DMS153 treated with DMSO at 0.1 percent for 48 hours (cell line): ENCODE data around the gene NCMAP.

Experiments
- DNase-seq: peaks from one replicate; lab custom pipeline; 2025; ENCODE audit not compliant: unreplicated experiment; lab: John Stamatoyannopoulos, UW

Gene NCMAP

DNA sequence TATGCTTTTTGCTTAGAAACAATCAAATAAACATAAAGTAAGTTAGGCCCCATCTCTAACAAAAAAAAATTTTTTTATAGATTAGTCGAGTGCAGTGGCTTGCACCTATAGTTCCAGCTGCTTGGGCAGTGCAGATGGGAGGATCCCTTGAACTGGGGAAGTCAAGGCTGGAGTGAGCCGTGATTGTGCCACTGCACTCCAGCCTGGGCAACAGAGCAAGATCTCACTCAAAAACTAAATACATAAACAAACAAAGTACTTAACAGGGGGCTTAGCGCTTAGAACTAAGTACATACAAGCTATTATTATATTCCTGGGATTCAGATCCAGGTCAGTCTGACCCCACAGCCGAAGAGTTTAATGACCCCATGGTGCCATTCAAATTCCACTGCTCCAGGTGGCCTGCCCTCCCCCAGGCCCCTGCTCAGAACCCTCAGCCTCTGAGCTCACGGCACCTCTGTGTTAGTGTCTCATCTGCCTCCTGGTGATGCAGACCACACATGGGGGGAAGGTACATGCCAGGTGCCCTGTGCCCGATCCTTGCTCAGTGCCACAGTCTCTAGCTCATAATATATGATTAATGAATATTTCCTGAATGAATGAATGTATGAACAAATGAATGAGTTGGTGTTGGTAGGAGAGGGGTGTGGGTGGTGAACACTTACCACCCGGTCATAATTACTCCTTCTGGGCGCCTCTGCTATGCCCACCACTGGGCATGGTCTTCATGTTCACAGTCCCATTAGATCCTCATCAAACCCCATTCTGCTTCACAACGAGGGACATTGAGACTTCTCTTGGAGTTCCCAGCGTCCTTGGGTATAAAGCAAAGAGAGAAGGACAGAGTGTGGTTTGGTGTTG is 14.6 kb downstream of the NCMAP start:
- no peak for DNase-seq

DNA sequence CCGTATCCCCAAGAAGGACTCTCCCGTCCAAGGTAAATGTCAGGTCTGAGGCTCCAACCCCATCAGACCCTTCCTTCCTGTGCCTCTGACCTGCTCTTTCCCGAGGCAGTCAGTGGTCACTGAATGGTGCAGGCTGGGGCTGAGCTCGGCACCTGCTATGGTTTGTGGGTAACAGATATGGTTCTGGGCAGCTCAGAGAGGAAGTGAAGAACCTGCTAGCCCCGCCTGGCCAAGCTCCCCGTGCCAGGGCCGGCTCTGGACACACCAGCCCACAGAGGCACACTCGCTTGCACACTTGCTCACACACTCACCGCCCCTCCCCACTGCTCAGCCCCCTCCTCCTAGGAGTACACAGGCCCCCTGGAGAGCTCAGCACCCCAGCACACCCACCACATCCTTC is 16.4 kb downstream of the NCMAP start:
- no peak for DNase-seq

DNA sequence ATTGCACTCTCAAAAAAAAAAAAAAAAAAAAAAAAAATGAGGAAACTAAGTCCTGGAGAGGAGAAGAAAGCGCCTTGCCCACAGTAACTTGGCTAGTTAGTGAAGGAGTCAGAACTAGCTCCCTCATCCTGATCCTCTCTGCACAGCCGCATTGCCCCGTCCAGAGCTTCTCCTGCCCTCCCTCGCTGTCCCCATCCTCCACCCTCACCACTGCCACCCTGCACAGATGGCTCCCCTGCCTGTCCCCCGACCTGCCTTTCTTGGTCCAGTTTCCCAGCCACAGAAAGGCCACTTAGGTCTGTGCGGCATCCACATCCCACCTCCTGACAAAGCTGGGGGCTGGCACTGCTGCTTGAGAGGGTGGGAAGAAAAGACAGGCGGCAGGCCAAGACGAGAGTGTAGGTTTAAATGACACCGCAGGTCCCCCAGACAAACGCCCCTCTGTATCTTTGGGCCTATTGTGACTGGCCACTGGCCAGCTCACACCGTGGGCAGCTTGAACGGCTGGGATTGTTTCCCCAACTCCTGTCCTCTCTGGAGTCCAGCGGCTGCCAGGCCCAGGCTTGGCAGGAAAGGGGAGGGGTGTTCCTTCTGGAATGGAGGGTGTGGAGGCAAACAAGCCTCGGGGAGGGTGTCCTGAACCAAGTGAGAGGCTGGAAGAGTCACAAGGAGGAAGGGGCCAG is 20.2 kb downstream of the NCMAP start:
- DNase-seq, result no peak

DNA sequence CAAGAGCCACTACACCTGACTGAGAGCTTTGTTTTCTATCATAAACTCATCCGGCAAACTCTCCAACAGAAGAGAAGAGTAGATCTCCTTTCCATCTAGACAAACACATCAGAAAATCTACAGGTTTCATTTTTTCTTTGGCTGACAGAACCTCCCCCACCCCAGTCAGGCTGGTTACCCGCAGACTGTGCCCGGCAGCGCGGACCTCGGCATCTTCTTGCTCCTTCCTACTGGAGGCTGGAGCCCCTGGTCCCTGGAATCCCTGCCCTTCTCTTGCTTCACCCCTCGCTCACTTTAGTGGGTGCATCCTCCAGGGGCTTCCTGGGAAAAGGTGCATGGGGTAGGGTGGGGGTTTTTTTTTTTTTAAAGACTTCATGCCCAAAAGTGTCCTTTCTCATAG is 23.0 kb downstream of the NCMAP start:
- DNase-seq, result no peak

DNA sequence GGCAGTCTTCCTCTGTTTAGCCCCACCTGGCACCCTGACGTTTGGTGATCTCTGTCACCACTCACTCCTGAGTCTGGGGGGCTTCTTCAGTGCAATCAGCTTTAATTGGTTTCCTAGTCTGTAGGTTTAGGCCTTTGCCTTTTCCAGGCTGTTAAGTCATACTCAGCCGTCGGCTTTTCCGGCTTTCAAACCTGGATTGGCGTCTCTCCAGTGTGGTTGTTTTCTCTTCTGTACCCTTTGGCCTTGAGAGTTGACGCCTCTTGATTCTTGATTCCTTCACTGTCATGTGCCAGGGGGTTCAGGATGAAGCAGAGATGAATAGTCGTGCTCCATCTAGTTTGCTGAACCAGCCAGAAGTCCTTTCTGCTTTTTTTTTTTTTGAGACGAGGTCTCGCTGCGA is 24.9 kb downstream of the NCMAP start:
- DNase-seq, result no peak

DNA sequence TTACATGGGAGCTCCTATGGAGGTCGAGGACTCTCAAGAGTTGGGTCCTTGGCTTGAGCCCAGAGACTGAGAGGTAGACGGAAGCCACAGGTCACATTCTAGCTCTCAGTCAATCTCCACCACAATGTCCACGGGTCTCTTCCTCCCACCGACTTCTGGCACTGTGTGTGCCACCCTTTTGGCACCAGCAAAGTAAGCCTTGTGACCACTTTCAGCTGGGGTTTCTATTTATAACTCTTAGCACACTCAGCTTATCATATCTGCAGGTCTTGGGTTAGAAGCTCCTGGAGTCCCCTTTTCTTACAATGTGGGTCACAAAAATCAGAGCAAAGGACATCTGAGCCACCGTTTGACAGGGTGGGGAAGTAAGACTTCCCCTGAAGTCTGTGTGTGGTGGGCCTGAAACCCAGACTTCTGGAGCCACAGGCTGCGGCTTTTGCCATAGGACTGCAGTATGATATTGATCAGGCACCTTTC is 28.3 kb downstream of the NCMAP start:
- DNase-seq, result no peak

DNA sequence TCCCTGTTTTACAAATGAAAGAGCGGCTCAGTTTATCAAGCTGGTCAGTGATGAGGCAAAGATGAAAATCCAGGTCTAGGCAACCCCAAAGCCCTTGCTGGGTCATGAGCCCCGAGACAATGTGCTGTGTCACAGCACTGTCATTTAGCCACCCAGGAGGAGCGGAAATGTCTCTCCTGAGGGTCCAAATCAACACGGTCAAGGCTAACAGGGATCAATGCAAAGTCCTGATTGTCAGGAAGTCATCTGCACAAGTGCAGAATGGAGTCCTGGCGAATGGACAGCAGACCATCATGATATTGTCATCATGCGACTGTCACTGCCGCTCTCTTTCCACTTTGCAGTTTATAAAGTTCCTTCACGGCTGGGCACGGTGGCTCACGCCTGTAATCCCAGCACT is 30.2 kb downstream of the NCMAP start:
- DNase-seq, result no peak

DNA sequence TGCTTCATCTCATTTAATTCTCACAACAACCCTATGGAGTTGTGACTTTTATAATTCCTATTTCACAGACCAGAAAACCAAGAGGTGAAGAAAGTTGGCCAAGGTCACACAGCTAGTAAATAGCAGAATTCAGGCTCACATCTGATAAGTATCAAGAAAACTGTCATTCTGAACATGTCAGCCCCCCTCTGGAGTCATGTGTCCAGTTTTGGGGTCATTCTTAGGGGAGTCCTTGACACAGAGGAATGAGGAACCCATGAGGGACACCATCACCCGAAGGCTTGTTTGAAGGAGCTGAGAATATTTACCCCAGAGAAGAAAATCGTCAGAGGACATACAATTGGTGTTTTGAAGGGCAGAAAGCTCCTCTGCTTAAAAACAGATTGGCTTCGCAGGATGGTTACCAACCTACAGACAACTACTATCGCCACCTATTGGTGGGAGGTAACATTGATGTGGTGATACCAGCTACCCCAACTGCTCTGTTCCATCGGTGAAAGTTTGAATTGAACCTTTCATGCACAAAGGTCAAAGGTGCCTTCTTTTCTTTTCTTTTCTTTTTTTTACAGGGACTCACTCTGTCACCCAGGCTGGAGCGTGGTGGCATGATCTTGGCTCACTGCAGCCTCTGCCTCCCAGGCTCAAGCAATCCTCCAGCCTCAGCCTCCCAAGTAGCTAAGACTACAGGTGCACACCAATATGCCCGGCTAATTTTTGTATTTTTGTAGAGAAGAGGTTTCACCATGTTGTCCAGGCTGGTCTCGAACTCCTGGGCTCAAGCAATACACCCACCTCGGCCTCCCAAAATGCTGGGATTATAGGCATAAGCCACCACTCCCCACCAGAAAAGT is 31.3 kb downstream of the NCMAP start:
- peak; percentile 59 for DNase-seq

DNA sequence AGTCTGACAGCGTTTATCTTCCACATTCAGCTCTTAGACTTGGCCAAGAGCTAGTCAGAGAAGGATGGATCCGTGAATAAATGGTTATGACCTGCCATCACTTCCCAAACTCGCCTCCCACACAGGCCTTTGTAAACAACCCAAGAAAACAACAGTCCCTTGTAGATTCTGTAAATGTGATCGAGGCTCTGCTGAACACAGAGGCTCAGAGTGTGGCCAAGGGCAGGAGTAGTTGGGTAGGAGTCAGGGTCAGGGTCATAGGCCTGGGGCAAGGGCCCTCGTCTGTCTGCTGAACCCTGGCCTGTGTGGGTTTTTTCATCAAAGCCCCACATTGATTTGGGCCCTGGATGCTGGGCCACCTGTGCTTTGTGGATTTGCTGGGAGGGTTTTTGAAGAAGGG is 32.7 kb downstream of the NCMAP start:
- DNase-seq, result no peak

DNA sequence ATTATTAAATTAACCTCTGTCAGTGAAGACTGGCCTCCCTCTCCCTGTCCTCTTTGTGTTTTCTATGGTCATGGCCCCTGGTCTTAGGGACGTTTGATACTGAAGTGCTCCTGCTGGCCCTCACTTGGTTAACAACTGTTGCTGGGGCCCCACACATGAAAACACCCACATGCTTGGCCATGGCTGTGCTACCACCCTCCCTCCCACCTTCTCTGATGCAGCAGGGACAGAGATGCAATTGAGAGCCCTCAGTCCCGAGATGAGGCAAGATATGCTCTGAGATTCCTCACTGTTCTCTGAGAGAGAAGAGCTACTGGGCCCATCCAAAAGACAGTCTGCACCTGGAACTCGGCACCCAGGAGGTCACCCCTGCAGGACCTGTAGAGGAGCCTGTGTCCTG is 33.3 kb downstream of the NCMAP start:
- DNase-seq, result no peak

DNA sequence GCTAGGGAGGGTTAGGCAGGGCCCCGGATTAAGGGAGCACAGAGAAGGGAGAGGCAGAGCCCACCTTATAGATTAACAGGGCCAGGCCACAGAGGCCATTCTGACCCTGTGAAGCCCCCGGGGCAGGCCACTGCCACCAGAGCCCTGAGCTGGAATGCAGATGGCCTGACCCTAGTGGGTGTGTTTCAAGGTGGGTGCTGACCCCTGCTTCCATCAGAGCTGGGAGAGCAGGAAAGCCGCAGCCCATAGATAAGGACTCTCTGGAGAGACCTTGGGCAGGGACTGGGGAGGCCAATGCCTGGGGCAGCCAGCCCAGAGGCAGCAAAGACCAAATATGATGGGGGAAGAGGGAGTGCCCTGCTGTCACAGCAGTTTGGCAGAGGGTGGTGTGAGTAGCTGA is 35.9 kb downstream of the NCMAP start:
- no peak for DNase-seq

DNA sequence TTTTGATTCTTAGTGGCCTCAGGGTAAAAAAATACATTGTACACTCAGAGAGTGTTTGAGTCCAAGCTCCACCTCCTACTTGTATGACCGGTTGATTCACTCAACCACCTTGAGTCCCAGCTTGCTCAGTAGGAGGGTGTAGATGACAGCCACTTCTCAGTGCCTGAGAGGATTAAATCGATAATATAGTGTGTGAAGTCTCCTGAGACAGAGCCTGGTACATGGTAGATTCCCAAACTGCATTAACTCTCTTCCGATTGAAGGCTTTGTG is 38.4 kb downstream of the NCMAP start:
- no peak for DNase-seq

DNA sequence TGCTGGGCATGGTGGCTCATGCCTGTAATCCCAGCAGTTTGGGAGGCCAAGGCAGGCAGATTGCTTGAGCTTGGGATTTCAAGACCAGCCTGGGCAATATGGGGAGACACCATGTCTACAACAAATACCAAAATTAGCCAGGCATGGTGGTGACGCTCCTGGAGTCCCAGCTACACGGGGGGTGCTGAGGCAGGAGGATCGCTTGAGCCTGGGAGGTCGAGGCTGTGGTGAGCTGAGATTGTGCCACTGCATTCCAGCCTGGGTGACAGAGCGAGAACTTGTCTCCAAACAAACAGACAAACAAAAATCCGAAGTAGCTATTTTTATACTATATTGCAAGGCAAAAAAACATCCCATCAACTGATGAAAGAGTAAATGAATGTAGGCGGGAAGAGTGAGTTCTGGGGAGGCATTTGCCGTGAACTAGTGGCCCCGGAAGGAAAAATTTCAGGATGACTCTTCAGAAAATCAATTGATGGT is 40.6 kb downstream of the NCMAP start:
- DNase-seq, result no peak

DNA sequence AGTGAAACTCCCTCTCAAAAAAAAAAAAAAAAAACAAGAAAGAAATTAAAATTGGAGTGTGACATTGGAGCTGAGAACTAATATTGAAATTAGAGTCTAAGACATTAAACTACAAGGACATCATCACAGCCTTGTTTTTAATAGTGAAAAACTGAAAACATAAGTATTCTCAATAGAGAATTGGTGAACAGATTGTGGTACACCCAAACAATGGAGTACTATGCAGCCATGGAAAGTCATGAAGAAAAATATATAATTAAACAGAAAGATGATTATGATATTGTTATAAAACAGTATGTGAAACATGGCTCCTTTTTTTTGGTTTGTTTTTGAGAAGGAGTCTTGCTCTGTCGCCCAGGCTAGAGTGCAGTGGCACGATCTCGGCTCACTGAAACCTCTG is 43.4 kb downstream of the NCMAP start:
- no peak for DNase-seq

DNA sequence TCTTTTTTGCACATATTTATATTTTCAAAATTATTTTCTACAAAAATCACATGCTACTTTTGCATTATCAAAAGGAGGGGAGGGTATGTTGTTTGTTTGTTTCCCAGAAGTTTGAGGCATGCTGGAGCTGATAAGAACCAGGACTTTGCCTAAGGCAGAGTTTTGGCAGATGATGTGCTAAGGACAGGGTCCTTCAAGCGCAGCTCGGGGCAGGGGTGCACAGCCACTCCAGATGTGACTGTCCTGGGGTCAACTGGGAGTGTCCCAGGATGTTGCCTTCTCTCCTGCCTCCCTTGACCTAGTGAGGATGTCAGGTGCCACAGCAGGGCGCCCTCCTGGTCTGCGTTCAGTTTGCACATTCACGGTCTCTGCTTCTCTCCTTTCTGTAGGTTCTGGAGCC is 44.7 kb downstream of the NCMAP start:
- DNase-seq, result no peak

DNA sequence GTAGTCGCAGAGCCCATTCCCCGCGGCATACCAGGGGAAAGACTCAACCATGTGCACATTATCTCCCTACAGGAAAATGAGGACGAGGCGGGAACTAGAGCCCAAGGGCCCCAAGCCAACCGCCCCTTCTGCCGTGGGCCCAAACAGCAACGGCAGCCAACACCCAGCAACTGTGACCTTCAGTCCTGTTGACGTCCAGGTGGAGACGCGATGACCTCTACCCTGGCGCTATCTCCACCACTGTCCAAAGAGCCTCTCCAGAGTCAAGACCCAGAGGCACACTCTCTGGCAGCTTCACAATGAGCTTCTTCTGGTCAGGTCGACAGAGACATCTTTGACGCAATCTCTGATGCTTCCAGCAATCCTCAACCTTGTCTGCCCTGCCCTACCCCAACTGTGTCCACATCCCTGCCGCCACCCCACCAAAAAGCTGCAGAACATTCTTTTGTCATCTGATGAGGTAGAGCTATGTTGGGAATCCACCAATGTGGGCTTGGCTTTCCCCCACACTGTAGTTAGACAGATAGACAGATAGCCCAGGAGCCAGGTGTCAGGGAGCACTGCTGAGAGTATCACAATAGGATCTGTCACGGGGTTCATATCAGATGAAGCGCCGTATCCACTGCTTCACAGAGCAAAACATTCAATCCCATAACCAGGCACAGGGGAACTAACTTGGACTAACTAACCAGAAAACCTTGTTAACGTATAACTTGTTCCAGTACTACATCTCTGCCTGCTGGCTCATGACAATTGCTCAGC is 49.8 kb downstream of the NCMAP start:
- DNase-seq, result no peak

DNA sequence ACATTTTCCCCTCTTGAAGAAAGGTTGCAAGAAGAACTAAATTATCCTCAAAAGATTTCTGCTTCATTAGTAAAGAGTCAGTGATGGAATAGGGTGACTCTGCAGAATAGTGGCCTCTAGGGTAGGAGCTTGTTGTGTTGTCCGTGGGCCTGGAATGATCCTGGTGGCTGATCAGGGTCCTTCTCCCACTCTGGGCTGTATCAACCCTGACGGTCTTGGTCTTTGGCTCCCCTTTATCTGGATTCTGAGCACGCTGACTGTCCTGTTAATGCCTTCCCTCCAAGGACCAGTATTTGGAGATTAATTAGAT is 50.4 kb downstream of the NCMAP start:
- no peak for DNase-seq

DNA sequence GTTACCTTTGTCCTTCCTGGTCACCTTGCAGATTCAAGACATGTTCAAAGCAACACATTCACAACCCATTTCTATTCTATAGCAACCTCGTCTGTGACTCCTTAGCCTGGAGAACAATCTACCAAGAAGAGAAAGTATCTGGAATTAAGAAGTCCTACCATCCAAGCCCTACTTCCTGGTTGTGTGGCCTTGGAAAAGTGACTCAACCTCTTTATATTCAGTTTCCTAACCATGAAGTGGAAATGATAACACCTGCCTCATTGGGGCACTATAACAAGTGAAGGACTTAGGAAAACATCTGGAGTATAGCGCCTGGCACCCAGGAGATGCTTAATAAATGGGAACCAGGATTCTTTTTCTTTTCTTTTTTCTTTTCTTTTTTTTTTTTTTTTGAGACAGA is 50.7 kb downstream of the NCMAP start:
- DNase-seq, result no peak

DNA sequence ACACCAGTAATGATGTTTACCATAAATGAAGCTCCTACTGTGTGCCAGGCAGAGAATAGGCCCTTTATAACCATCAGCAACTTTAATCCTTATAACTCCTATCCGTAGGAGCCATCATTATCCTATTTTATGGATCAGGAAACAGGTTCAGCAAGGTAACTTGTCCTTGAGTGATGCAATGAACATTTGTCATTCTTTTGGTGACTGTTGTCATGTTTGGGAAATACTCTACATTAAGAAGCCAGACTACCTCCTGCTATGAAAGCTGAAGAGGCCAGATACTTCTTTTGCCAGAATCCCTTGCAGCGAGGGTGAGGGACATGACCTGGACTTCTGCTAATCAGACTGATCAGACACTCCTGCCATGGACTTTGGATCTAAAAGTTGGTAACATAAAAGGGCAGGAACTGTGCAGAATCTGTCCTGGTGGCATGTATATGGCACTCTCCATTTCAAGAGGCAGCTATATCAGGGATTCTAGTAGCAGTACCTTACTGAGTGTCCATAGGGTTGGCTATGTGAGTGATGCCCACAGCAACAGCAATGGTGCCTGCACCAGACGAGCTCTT is 54.1 kb downstream of the NCMAP start:
- no peak for DNase-seq

DNA sequence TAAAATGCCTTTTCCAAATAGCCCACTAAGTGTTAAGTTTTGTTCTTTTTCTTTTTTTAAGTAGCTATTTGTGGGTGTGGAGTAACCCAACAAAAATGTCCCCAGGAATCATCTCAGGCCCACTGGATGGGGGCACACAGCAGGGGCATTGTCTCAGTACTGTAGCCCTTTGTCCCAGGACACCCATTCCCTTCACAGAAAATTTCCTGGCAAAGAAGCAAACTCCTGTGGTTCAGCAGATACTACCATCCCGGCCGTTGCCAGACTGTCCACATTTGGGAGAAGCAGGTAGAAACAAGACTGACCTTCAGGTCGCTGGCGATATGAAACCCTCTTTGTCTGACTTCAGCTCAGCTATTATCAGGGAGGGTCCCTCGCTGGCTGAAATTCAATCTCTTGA is 63.5 kb downstream of the NCMAP start:
- DNase-seq, result no peak

DNA sequence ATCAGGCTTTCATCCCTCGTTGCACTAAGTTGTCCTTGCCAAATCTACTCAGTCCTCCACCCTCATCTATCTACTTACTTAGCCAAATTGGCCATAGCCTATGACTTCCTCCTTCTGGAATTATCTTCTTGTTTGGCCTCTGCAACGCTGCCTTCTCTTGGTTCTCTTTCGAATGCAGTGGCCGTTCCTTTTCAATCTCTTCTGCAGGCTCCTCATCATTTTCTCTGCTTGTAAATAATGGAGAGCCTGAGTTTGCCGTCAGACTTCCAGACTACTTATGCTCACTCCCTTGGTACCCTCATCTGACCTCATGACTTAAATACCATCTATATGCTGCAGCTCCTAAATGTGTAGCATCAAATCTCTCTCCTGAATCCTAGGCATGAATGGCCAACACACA is 64.8 kb downstream of the NCMAP start:
- no peak for DNase-seq
